ENCODE measurements around the gene E4F1.

DNA sequence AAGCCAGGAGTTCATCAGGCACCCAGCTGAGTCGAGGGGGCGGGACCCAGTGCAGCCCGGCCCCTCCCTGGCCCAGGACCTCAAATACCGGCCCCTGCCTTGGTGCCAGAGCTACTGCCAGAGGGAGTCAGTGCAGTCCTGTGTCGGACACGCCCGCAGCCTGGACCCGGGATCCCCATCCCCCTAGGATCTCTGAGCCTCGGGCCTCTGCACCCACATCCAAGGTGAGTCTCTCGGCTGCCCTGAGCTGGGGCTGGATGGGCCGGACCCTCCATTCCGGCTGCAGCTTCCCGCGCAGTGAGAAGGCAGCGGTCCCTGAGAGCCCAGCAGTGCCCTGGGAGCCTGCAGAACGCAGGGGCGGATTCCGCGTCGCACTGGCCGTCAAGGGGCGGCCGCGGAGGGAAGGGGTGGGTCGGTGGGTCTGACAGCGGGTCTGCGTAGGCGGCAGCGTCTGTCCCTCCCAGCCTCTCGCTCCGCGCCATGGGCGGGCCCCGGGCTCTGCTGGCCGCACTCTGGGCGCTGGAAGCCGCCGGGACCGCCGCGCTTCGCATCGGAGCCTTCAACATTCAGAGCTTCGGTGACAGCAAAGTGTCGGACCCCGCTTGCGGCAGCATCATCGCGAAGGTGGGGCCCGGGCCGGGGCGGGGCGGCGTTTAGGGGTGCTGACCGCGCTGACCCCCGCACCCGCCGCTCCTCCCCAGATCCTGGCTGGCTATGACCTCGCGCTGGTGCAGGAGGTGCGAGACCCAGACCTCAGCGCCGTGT lies 13.1 kb downstream of the E4F1 start, which contains the start of gene DNASE1L2:
- TF ChIP-seq EP300 (IDR thresholded peaks at IDR 0.05) (peak in 1 of 2 donors; percentile 22), POLR2A (IDR thresholded peaks at IDR 0.05) (no peak)
- TF ChIP-seq, protein P1, sequence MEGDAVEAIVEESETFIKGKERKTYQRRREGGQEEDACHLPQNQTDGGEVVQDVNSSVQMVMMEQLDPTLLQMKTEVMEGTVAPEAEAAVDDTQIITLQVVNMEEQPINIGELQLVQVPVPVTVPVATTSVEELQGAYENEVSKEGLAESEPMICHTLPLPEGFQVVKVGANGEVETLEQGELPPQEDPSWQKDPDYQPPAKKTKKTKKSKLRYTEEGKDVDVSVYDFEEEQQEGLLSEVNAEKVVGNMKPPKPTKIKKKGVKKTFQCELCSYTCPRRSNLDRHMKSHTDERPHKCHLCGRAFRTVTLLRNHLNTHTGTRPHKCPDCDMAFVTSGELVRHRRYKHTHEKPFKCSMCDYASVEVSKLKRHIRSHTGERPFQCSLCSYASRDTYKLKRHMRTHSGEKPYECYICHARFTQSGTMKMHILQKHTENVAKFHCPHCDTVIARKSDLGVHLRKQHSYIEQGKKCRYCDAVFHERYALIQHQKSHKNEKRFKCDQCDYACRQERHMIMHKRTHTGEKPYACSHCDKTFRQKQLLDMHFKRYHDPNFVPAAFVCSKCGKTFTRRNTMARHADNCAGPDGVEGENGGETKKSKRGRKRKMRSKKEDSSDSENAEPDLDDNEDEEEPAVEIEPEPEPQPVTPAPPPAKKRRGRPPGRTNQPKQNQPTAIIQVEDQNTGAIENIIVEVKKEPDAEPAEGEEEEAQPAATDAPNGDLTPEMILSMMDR (IDR thresholded peaks at IDR 0.05) = no peak

Measured in tibial nerve (tissue), 4 donors.